ENCODE data around the gene MOB3B.

Gene MOB3B

GRCh38 chr9:27280249-27280648, 249.4 kb downstream of the MOB3B start:
- in situ Hi-C loops (cut with MboI; ENCODE audit: low sequenced_read_pairs, unreplicated experiment): loop anchor here (25.0 kb wide), 1 partner anchor 243 kb away; no protein-coding TSS in a partner anchor
- no peak for DNase-seq (ENCODE audit: low spot score)
- no peak for TF ChIP-seq CTCF (IDR thresholded peaks at IDR 0.05; ENCODE audit: borderline replicate concordance, control extremely low read depth, extremely low read depth, insufficient read depth, missing control alignments)

DNA sequence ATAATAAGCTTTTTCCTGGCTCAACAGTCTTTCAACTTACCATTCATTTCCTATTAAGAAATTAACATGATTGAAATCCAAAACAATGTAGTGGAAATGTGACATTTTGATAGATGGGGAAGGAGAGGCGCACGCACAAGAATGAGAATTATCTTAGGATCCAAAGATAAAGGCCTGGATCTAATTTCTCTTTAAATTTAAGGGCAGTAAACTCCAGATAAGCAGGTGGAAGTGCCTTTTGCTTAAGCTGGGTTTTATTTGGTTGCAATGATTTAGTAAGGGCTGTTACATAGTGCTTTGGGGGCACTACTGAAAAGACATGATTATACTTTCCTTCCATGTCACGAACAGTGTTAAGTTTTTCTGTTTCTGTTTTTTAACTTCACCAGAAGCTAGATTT, 250.0 kb downstream of the MOB3B start:
- in situ Hi-C loops (cut with MboI; ENCODE audit: low sequenced_read_pairs, unreplicated experiment): loop anchor here (25.0 kb wide), 1 partner anchor 242 kb away; no protein-coding TSS in a partner anchor
- no peak for DNase-seq (ENCODE audit: low spot score)
- no peak for TF ChIP-seq CTCF (IDR thresholded peaks at IDR 0.05; ENCODE audit: borderline replicate concordance, control extremely low read depth, extremely low read depth, insufficient read depth, missing control alignments)

DNA sequence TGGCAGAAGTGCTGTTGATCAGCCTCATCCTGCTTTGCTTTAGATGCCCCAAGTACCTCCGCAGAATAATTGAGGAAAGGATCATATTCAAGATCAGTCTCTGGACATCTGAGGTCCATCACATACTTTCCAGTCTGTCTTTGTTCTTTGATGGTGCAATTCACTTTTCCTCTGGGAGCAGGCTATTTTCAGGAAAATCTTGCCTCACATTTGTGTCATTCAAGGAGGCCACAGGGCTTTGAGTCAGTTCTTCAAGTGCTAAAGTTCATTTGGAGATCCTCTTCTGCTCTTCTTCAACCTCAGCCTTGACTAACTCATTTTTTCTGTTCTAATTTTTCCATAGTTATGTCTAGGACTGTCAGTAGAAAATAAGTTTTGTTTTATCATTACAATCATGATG, 251.2 kb downstream of the MOB3B start:
- TF ChIP-seq CTCF (IDR thresholded peaks at IDR 0.05; ENCODE audit: borderline replicate concordance, control extremely low read depth, extremely low read depth, insufficient read depth, missing control alignments): no peak
- in situ Hi-C loops (cut with MboI; ENCODE audit: low sequenced_read_pairs, unreplicated experiment): loop anchor here (25.0 kb wide), 1 partner anchor 241 kb away; no protein-coding TSS in a partner anchor

GRCh38 chr9:27276193-27277030, 253.2 kb downstream of the MOB3B start:
- DNase-seq (ENCODE audit: low spot score): peak; percentile 55

More for the DNA sequence above, 251.2 kb downstream of the MOB3B start:
- DNase-seq (ENCODE audit: low spot score): no peak

More at GRCh38 chr9:27276193-27277030, 253.2 kb downstream of the MOB3B start:
- peak; percentile 59 for TF ChIP-seq CTCF (IDR thresholded peaks at IDR 0.05; ENCODE audit: borderline replicate concordance, control extremely low read depth, extremely low read depth, insufficient read depth, missing control alignments)
- in situ Hi-C loops (cut with MboI; ENCODE audit: low sequenced_read_pairs, unreplicated experiment): loop anchor here (25.0 kb wide), 1 partner anchor 239 kb away; no protein-coding TSS in a partner anchor
